Right forelimb (tissue), 1 donor: ENCODE results near the gene CCDC167.
"Not testable (repeated sequence)": the region's sequence is repeated elsewhere in the genome, so short reads cannot be mapped to it uniquely, and the experiment has no call there.

Experiments used
- DNase-seq: peaks from one replicate; pipeline ENCODE4 v3.0.0-alpha.2; 2018

The CCDC167 gene

GRCh38 chr6:37507690-37508421 is 8.2 kb upstream of the CCDC167 start:
- no peak for DNase-seq

- DNase-seq = no peak
These were observed 7.4 kb upstream of the CCDC167 start for GRCh38 chr6:37507077-37507476.

DNA sequence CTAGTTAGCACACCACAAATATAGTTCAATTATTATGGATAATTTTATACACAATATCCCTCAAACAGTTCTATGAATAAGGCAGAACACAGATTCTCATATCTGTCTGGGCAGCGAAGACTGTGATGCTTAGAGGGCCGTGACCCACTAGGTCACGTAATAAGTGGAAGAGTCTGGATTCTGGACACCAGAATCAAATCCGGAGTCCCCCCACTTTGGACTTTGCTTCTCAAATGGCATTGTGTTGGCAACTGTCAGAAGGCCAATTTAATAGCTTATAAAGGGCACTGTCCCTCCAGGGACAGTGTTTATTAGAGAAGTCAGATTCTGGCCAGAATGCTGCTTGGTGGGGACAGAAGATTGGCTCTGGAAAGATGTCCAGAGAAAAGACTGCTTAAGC is 6.8 kb upstream of the CCDC167 start:
- no peak for DNase-seq

DNA sequence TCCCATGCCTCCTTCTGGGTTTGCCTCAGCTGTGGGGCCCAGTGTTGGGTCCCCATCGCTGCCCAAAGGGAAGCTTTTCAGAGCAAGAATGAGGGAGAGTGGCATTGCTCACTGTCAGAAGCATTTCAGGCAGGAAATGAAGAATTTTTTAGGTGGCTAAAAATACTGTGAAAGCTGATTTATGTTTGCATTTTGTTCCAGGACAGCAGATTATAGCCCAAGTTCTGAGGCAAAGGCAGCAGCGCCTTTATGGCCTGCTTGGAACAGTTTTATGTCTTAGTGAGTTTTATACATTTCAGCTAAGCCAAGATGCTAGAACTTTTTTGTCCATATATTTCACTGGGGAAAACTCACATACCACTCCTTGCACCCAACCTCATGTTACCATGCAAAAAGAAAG is 4.3 kb upstream of the CCDC167 start:
- DNase-seq = no peak

DNA sequence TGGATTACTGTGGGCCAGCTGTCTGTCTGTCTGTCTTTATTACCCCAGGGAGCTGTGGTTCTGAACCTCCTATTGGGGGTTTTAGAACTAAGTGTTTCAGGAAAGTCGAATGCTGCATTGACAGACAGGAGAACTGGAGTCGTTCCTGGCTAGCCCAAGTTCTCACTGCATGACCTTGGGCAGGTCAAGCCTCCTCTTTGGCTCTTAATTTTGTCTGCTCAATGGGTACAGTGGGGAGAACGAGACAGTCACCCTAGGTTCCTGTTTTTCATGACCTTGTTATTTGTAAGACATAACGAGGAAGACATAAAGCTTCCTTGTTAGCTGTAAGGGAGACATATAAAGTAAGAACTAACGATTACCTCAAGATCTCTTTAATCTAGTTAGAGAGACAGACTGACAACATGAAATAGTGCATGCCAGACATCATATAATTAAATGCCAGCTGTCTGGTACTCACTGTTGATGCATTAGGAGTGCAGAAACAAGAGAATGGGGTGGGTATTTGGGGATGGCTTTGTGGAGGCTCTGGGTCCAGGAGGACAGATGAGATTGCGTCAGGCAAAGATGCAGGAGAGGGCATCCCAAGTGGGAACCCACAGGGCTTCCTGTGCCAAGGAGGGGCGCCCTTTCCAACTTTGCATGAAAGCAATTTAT is 3.7 kb upstream of the CCDC167 start:
- no peak for DNase-seq

DNA sequence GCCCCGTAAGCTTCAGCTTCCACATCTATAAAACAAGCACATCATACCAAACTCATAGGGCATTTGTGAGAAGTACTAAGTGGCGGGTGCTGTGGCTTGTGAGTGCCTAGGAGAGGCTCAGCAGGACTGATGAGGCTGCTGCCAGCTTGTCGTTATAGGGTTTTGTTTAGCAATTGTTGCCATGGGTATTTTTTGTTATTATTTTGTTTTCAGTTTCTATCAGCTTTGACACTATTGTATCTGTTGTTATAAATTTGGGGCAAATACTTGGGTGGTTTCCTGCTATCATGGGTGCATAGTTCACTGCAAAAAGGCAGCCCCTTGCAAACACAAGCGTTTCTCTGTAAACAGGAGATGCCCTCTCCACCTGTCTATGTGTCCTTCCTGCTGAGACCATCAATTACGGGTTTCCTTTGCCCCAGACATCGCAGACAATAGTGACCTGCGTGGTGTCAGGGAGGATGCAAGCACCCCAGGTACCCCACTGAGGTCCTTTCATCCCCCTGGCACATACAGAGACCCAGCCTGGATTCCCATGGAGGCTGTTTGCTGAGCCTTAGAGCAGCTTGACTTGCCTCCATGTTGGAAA is 3.1 kb upstream of the CCDC167 start:
- no peak for DNase-seq

DNA sequence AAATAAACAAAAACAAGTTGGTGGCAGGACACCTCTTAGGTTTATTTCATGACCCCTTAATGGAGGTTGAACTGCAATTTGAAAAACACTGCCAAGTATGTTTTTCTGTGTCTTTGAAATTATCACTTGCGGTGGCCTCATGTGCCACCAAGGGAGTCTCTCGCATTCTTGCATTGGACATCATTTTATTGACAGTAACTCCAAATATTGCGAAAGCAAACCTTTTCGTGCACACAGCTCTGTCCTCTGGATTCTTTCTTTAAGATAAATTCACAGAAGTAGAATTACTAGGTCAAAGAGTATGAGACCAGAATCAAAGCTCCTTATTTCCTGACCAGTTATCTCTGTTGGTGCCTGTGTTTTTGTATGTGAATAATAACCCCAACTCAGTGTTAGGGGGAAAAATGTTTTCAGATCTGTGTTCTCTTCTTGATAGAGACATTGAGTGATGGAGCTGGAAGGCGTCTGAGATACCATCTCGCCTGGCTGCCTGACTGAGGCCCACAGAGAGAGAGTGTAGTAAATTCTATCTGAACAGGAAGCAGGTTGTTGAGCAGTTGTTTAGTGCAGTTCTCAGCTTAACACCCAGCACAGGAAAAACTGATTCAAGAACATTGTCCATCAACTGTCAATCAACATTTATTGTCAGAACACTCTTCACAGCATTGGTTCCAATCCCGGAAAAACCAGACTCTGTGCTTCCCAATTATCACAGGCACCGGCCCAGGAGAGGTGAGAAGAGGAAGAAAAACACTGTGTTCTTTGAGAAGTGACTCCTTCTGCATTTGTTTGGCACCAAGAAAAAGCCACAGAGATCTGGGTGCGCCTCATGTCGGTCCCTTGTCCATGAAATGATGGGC is 2.2 kb upstream of the CCDC167 start:
- no peak for DNase-seq

GRCh38 chr6:37500904-37501303 is 1.2 kb upstream of the CCDC167 start:
- DNase-seq = not testable (repeated sequence)

DNA sequence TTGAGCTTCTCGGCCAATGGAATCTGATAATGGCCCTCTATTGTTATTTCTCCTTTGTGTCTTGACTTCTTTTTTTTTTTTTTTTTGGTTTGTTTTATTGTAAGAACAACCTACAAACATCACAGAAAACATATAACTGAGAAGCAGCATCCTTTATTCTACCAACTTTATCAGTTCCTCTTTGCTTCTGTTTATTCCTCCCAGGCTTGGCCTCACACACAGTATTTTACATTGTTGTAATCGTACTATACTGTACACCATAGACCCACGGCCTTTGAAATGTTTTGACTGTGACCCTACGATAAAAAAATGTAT is 558 bp upstream of the CCDC167 start:
- DNase-seq = no peak

DNA sequence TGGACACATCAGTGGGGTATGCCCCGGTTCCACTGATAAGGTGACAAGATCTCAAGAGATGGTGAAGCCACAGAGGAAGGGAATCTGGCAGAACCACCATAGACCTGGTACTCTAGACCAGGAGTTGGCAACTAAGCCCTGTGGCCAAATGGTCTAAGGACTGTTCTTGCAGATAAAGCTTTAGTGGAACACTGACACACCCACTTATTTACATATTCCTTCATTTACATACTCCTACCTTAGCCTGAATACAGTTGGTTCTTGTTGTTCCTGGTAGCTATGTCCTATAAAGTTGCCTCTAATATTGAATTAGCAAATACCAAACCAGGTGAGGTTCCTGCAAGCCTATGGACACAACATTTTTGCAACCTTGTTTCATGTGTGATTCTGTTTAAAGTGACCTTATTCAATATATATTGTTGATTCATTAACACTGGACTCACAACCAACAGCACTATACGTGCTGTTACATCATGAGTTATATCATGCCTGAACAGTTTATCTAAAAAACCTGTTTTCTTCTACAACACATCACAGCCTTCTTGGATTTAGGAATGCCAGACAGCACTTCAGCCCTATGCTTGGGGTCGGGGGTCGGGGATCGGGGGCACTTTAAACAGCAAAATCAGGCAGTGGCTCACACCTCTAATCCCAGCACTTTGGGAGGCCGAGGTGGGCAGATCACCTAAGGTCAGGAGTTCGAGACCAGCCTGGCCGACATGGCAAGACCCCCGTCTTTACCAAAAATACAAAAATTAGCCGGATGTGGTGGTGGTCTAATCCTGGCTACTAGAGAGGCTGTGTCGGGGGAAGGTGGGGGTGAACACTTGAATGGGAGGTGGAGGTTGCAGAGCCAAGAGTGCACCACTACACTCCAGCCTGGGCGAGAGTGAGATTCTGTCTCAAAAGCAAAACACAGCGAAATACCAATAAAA is 2.5 kb downstream of the CCDC167 start:
- DNase-seq = no peak

GRCh38 chr6:37495244-37495934 is 4.3 kb downstream of the CCDC167 start:
- DNase-seq = no peak

DNA sequence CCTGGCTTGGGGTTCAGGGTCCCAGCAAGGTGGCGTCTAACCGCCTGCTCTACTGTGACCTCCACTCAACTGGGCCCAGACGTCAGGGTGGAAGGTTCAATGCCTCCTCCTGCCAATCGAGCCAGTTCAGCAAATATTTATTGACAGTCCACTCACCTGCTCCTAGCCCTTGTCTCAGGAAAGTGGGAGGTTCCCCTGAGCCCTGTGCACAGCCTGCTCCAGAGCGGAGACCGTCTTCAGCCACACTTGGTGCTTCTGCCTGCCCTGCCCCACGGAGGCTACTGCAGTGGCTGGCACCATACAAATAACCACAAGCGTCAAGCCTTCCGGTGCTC is 6.1 kb downstream of the CCDC167 start:
- DNase-seq = no peak

DNA sequence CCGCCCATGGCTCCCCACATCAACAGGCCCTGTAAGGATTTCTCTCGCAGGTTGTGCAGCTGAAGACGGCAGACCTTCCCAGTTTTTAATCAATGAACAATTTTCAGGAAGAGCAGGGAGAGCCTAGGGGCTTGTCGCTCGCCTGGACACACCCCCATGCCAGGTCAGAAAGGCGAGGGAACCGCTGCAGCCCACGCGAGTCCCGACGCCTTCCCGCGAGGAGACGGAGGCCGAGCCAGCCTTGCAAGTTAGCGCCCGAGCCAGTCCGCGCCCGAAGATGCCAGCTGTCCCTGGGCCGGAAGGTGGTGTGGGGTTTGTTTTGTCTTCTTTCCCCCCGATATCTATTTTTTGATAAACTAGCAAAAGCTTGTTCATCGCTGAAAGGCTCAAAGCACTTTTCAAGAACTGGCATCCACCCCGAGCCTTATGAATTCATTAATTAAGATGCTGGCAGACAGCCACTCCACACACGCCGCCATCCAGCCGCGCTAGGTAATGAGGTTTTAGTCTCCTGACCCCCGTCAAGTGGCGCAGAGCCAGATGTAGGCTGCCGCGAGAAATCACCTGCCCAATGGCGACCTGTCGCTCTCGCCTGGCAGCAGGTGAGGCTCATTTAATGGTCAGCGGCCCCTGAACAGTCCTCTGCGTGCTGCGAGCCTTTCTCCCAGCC is 6.6 kb downstream of the CCDC167 start:
- DNase-seq = no peak

DNA sequence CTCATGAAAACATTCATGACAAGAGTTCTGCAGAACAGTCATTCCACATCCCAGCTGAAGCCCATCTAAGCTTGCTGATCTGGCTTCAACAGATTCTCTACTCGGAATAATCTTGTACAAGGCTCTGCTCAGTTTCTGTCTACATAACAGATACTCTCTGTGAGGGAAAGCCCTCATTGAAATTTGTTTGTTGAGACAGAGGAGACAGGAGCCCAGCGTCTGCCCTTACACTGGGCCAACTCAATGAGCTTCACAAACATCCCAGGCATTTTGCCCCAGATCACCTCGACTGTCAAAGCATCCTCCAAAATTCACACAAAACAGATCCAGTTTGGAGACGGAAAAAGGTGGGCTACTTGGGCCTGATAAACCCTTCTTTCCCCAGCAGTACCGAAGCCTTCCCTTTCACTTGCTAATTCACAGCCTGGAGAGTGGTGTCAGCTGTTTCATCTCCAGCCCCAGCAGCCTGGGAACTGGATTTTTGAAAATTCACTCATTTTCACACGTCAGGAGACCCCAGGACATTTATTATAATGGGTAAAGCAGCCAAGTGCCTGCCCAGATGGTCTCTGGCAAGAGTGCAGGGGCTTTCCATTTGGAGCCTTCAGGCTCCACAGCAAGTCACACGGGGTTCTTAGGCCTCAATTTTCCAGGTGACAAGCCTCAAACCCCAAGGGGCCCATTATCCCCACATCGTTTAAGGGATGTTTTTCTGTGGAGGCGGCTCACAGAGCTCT is 7.3 kb downstream of the CCDC167 start:
- DNase-seq = no peak

DNA sequence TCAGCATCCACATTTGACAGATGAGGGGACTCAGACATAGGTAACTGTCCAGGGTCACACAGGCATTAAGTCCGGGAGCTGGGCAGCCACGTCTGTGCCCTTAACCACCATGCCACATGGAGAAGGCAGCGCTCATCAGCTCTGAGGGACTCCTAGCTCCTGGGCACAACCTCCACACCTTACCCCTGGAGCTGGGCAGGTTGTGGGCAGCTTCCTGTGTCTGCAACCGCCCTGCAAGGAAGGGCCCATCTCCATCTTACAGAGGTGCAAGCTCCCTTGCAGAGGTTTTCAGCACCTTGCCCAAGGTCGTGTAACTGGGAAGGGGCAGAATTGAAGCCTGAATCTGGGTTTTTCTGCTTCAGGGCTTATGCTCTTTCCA is 7.9 kb downstream of the CCDC167 start:
- no peak for DNase-seq

DNA sequence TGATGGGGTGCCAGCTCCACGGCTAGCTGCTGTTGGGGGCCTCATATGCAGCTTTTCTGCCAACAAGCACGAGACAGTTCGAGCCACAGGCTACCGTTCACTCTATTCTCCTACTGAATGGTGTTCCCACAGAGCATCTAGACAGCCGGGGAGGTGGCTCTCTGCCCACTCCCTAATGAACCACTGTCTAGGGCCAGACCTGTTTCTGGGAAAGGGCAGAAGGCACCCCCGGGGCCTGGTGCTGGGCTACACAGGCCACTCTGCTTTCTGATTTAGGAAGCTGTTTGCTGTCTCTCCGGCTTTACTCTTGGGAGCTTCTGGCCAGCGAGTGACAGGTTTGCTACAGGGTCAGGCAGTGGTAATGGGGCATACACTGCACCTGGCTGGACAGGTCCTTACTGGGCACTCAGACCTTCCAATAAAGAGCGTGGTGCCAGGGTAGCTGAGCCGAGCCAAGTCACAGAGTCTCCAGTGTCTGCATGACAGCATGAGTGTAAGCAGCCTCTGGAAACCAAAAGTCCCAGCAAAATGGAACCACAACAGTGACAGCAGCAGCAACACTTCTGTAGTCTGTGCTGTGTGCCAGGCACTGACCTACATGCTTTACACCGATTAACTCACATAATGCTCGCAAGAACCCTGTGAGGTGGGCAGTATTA is 8.4 kb downstream of the CCDC167 start:
- no peak for DNase-seq

DNA sequence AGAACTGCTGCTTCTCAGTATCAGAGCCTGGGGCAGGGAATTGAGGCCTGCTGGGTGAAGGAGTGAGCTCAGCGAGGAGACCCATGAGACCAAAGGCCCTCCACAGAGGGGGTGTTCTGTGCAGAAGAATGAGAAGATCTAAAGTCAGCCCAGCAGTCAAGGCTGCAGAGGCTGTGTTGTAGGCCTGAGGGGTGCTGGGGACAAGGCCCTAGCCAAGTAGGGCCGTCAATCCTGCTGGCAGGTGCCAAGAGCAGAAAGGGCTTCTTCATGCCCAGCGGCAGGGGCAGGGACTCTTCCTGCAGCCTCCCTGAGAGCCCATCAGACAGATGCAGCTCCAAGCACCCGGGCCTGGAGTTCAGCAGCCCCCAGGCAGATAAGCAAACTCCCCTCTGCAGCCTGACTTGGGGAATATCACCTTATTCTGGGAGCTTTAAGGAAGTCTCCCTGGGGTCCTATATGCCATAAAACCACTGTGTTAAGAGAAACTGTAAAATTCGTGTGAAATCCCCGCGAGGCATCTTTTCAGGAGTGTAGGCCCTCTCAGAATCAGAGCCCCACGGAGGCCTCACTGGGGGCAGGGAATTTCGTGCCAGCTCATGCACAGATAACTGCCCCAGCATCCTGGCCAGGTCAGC is 9.0 kb downstream of the CCDC167 start:
- DNase-seq = no peak

- DNase-seq = no peak
These were observed 9.9 kb downstream of the CCDC167 start for GRCh38 chr6:37489697-37490336.

- no peak for DNase-seq
These were observed 11.2 kb downstream of the CCDC167 start for GRCh38 chr6:37488476-37488875.
